IPS-20b (cell line): ENCODE results near the gene OSBPL8.
"Not testable (repeated sequence)": the region's sequence is repeated elsewhere in the genome, so short reads cannot be mapped to it uniquely, and the experiment has no call there.

Experiments
- H3K27ac ChIP-seq: one replicate; pipeline ENCODE4 v1.5.1; 2013; ENCODE audit warnings: low read length
- H3K27me3 ChIP-seq: 2 replicates; pipeline ENCODE4 v1.6.1; 2013; ENCODE audit warnings: mild to moderate bottlenecking, low read length, inconsistent platforms; ENCODE audit not compliant: insufficient read depth
- H3K36me3 ChIP-seq: 2 replicates; pipeline ENCODE4 v1.6.1; 2013; ENCODE audit warnings: low read depth, mild to moderate bottlenecking, inconsistent platforms, low read length, moderate library complexity; ENCODE audit not compliant: insufficient read depth
- H3K4me1 ChIP-seq: 2 replicates; pipeline ENCODE4 v1.6.1; 2013; ENCODE audit warnings: mild to moderate bottlenecking, control low read depth, inconsistent platforms, low read length, moderate library complexity; ENCODE audit not compliant: insufficient read depth
- H3K4me3 ChIP-seq: 2 replicates; pipeline ENCODE4 v1.5.1; 2013; ENCODE audit warnings: mild to moderate bottlenecking, low read length, inconsistent platforms
- H3K9ac ChIP-seq: 2 replicates; pipeline ENCODE4 v1.6.1; 2013; ENCODE audit warnings: low read depth, mild to moderate bottlenecking, inconsistent platforms, low read length, moderate library complexity
- H3K9me3 ChIP-seq: 2 replicates; pipeline ENCODE4 v1.6.1; 2013; ENCODE audit warnings: mild to moderate bottlenecking, low read depth, low read length, inconsistent platforms; ENCODE audit not compliant: insufficient read depth

Gene OSBPL8

GRCh38 chr12:76374386-76375020, 185.1 kb downstream of the OSBPL8 start:
- Histone ChIP-seq H3K36me3 (peaks cover 49% of the 10 kb centered on the region), H3K4me1 (no peaks in the 10 kb centered on the region), H3K27ac (no peak overlapping the region), H3K27me3 (no peaks in the 10 kb centered on the region), H3K9me3 (no peaks in the 10 kb centered on the region), H3K9ac (no peak overlapping the region), H3K4me3 (no peak overlapping the region)

- Histone ChIP-seq H3K9me3 (no peaks in the 10 kb centered on the region), H3K4me3 (no peak overlapping the region), H3K9ac (no peak overlapping the region), H3K27ac (no peak overlapping the region), H3K36me3 (peaks cover 50% of the 10 kb centered on the region), H3K4me1 (no peaks in the 10 kb centered on the region), H3K27me3 (no peaks in the 10 kb centered on the region)
These were observed 191.3 kb downstream of the OSBPL8 start for GRCh38 chr12:76368230-76368629.

GRCh38 chr12:76366163-76366562, 193.4 kb downstream of the OSBPL8 start:
- H3K27me3 ChIP-seq = no peaks in the 10 kb centered on the region
- H3K9me3 ChIP-seq = no peaks in the 10 kb centered on the region
- H3K36me3 ChIP-seq = peaks cover 42% of the 10 kb centered on the region
- no peak overlapping the region for H3K9ac ChIP-seq
- H3K4me1 ChIP-seq = no peaks in the 10 kb centered on the region
- no peak overlapping the region for H3K4me3 ChIP-seq
- H3K27ac ChIP-seq = no peak overlapping the region

- not testable (repeated sequence) for H3K9me3 ChIP-seq, H3K4me3 ChIP-seq, H3K9ac ChIP-seq, H3K27me3 ChIP-seq, H3K4me1 ChIP-seq, H3K27ac ChIP-seq
- peaks cover 37% of the 10 kb centered on the region for H3K36me3 ChIP-seq
These were observed 195.4 kb downstream of the OSBPL8 start for GRCh38 chr12:76364131-76364530.

GRCh38 chr12:76360316-76360715, 199.3 kb downstream of the OSBPL8 start:
- H3K27ac ChIP-seq = no peak overlapping the region
- H3K9ac ChIP-seq = no peak overlapping the region
- no peaks in the 10 kb centered on the region for H3K4me1 ChIP-seq
- no peaks in the 10 kb centered on the region for H3K27me3 ChIP-seq
- no peaks in the 10 kb centered on the region for H3K9me3 ChIP-seq
- no peak overlapping the region for H3K4me3 ChIP-seq
- peaks cover 23% of the 10 kb centered on the region for H3K36me3 ChIP-seq

GRCh38 chr12:76356071-76356470, 203.5 kb downstream of the OSBPL8 start:
- no peaks in the 10 kb centered on the region for H3K9me3 ChIP-seq
- no peak overlapping the region for H3K27ac ChIP-seq
- no peak overlapping the region for H3K4me3 ChIP-seq
- no peaks in the 10 kb centered on the region for H3K4me1 ChIP-seq
- H3K9ac ChIP-seq = no peak overlapping the region
- H3K27me3 ChIP-seq = no peaks in the 10 kb centered on the region
- H3K36me3 ChIP-seq = peaks cover 23% of the 10 kb centered on the region

- H3K4me3 ChIP-seq = peak within 1 kb of the TSS; percentile 94
- H3K27ac ChIP-seq = peak within 1 kb of the TSS; percentile 82
- no peaks in the 10 kb centered on the region for H3K27me3 ChIP-seq
- H3K36me3 ChIP-seq = no peaks in the 10 kb centered on the region
- peak within 1 kb of the TSS; percentile 90 for H3K9ac ChIP-seq
- H3K9me3 ChIP-seq = no peaks in the 10 kb centered on the region
- H3K4me1 ChIP-seq = 0 out of 2 replicates have a peak, but pooled peaks cover 5% of the 10 kb centered on the region
These were observed 211.3 kb downstream of the OSBPL8 start, which contains the start of gene BBS10 for GRCh38 chr12:76348079-76348901. Gene BBS10, minus strand, starts transcription at chr12:76348415. Its CDS starts 57 bp downstream, at chr12:76348358.

- H3K4me1 ChIP-seq = 0 out of 2 replicates have a peak, but pooled peaks cover 5% of the 10 kb centered on the region
- H3K27me3 ChIP-seq = no peaks in the 10 kb centered on the region
- no peak overlapping the region for H3K27ac ChIP-seq
- H3K9ac ChIP-seq = peak overlapping the region; percentile 90; the same call in 1 of the 2 replicates
- no peaks in the 10 kb centered on the region for H3K9me3 ChIP-seq
- no peaks in the 10 kb centered on the region for H3K36me3 ChIP-seq
- H3K4me3 ChIP-seq = peak overlapping the region; percentile 94
These were observed 212.7 kb downstream of the OSBPL8 start for GRCh38 chr12:76346798-76347420.

- H3K4me3 ChIP-seq = no peak overlapping the region
- no peak overlapping the region for H3K9ac ChIP-seq
- H3K27me3 ChIP-seq = no peaks in the 10 kb centered on the region
- no peaks in the 10 kb centered on the region for H3K9me3 ChIP-seq
- no peaks in the 10 kb centered on the region for H3K36me3 ChIP-seq
- H3K4me1 ChIP-seq = 0 out of 2 replicates have a peak, but pooled peaks cover 5% of the 10 kb centered on the region
- H3K27ac ChIP-seq = no peak overlapping the region
These were observed 213.3 kb downstream of the OSBPL8 start for GRCh38 chr12:76346236-76346635.

- no peak overlapping the region for H3K27ac ChIP-seq
- H3K9me3 ChIP-seq = no peaks in the 10 kb centered on the region
- no peaks in the 10 kb centered on the region for H3K27me3 ChIP-seq
- no peak overlapping the region for H3K4me3 ChIP-seq
- H3K36me3 ChIP-seq = no peaks in the 10 kb centered on the region
- H3K9ac ChIP-seq = no peak overlapping the region
- 0 out of 2 replicates have a peak, but pooled peaks cover 5% of the 10 kb centered on the region for H3K4me1 ChIP-seq
These were observed 214.0 kb downstream of the OSBPL8 start for GRCh38 chr12:76345569-76345968.

- H3K36me3 ChIP-seq = no peaks in the 10 kb centered on the region
- H3K27me3 ChIP-seq = no peaks in the 10 kb centered on the region
- no peaks in the 10 kb centered on the region for H3K9me3 ChIP-seq
- H3K4me3 ChIP-seq = no peak overlapping the region
- no peak overlapping the region for H3K9ac ChIP-seq
- no peak overlapping the region for H3K27ac ChIP-seq
- H3K4me1 ChIP-seq = no peaks in the 10 kb centered on the region
These were observed 218.0 kb downstream of the OSBPL8 start for GRCh38 chr12:76341436-76342030.
